K562 (cell line): ENCODE measurements around the gene NCMAP. TPM values are rescaled to one million over a fixed set of nuclear protein-coding genes. Genes with fewer than 3 reads are reported as not detected.

Experiments used
- JUNB ChIP-seq: fragments of 450-650 bp; formaldehyde crosslinking; conservative IDR thresholded peaks from 2 replicates; pipeline ENCODE4 v1.4.0; 2020; ENCODE audit warnings: mild to moderate bottlenecking
- PKNOX1 ChIP-seq: fragments of 450-650 bp; IDR thresholded peaks from 2 replicates; pipeline ENCODE4 v1.6.1; 2016
- PREB ChIP-seq: sonication (generic); formaldehyde crosslinking; IDR thresholded peaks from 2 replicates; pipeline ENCODE4 v1.8.1; 2023; ENCODE audit warnings: mild to moderate bottlenecking, missing genetic modification reagents
- ZNF407 ChIP-seq: fragments of 450-650 bp; IDR thresholded peaks from 2 replicates; pipeline ENCODE4 v1.6.1; 2016; ENCODE audit warnings: low read depth
- polyA plus RNA-seq, 8 experiments: library from polyadenylated mRNA; depleted of rRNA in 4 of 8; stranded (reverse) in 5 of 8; unstranded in 3 of 8; fragments of >200 nt; fragmentation: Nextera tagmentation in 2 of 8; fragmentation: Illumina TruSeq in 1 of 8; extraction: Ambion mirVana in 2 of 8; extraction: Trizol in 1 of 8; gene quantifications; 2 replicates each; pipeline versions ENCODE4 v1.2.1 to v1.2.3, GENCODE V29; 2011 to 2014; ENCODE audit warnings: inconsistent platforms in 1 of 8, missing spikeins in 1 of 8
- total RNA-seq, 7 experiments: library from RNA; depleted of rRNA in 6 of 7; stranded (reverse); fragments of >200 nt in 6 of 7; fragmentation: Illumina TruSeq in 2 of 7; extraction: Trizol in 2 of 7; gene quantifications; 2 replicates each; pipeline versions ENCODE4 v1.2.1 to v1.2.3, GENCODE V29; 2011 to 2021; ENCODE audit warnings: low replicate concordance in 1 of 7

The NCMAP gene
- total and polyA plus RNA-seq, 9 of the 15 experiments (the other 6 are each of a cell fraction or from before 2014, with no cell fraction given): 0.03 TPM; not detected in 8

- TF ChIP-seq PKNOX1 (no peak), PREB (CRISPR knock-in tag) (no peak), ZNF407 (no peak), JUNB (CRISPR knock-in tag) (no peak)
Observed at GRCh38 chr1:24566236-24566867, 10.5 kb downstream of the NCMAP start (continued).
